ENCODE results near the gene NCAPD3. TPM values are rescaled to one million over a fixed set of nuclear protein-coding genes. Genes with fewer than 3 reads are reported as not detected.

NCAPD3 gene
- total and polyA plus RNA-seq, 2 of the 13 experiments (the other 11 are each of a cell fraction or from before 2014, with no cell fraction given): 20.7 to 25.6 TPM

DNA sequence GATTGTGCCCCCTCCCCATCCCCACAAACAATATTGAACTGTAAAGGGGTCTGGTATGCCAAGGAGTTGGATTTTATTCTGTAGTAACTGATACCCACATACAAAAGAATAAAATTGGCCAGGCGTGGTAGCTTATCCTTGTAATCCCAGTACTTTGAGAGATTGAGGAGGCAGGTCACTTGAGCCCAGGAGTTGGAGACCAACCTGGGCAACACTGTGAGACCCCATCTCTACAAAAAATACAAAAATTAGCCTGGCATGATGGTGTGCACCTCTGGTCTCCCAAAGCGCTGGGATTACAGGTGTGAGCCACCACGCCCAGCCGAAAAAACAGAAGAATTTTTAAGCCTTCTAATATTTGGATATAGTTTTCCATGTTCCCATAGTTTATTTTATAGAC lies 48.2 kb upstream of the NCAPD3 start (continued):
- TF ChIP-seq ZNF619 (CRISPR knock-in tag; IDR thresholded peaks at IDR 0.05) (0 out of 2 replicates have a peak, but pooled peaks have one; percentile 1), ZNF225 (CRISPR knock-in tag; IDR thresholded peaks at IDR 0.05) (no peak), TEAD3 (CRISPR knock-in tag; optimal IDR thresholded peaks at IDR 0.05; ENCODE audit: borderline replicate concordance) (no peak), HNF4G (IDR thresholded peaks at IDR 0.05; ENCODE audit: borderline replicate concordance, low read depth, low read length) (no peak), HNF4G (CRISPR knock-in tag; IDR thresholded peaks at IDR 0.05; ENCODE audit: borderline replicate concordance, low read depth) (no peak), STAT5B (CRISPR knock-in tag; IDR thresholded peaks at IDR 0.05) (no peak), ZNF672 (CRISPR knock-in tag; IDR thresholded peaks at IDR 0.05) (no peak)
- TF ChIP-seq, protein P1, sequence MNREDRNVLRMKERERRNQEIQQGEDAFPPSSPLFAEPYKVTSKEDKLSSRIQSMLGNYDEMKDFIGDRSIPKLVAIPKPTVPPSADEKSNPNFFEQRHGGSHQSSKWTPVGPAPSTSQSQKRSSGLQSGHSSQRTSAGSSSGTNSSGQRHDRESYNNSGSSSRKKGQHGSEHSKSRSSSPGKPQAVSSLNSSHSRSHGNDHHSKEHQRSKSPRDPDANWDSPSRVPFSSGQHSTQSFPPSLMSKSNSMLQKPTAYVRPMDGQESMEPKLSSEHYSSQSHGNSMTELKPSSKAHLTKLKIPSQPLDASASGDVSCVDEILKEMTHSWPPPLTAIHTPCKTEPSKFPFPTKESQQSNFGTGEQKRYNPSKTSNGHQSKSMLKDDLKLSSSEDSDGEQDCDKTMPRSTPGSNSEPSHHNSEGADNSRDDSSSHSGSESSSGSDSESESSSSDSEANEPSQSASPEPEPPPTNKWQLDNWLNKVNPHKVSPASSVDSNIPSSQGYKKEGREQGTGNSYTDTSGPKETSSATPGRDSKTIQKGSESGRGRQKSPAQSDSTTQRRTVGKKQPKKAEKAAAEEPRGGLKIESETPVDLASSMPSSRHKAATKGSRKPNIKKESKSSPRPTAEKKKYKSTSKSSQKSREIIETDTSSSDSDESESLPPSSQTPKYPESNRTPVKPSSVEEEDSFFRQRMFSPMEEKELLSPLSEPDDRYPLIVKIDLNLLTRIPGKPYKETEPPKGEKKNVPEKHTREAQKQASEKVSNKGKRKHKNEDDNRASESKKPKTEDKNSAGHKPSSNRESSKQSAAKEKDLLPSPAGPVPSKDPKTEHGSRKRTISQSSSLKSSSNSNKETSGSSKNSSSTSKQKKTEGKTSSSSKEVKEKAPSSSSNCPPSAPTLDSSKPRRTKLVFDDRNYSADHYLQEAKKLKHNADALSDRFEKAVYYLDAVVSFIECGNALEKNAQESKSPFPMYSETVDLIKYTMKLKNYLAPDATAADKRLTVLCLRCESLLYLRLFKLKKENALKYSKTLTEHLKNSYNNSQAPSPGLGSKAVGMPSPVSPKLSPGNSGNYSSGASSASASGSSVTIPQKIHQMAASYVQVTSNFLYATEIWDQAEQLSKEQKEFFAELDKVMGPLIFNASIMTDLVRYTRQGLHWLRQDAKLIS (CRISPR knock-in tag; IDR thresholded peaks at IDR 0.05): no peak
- TF ChIP-seq, protein P2, sequence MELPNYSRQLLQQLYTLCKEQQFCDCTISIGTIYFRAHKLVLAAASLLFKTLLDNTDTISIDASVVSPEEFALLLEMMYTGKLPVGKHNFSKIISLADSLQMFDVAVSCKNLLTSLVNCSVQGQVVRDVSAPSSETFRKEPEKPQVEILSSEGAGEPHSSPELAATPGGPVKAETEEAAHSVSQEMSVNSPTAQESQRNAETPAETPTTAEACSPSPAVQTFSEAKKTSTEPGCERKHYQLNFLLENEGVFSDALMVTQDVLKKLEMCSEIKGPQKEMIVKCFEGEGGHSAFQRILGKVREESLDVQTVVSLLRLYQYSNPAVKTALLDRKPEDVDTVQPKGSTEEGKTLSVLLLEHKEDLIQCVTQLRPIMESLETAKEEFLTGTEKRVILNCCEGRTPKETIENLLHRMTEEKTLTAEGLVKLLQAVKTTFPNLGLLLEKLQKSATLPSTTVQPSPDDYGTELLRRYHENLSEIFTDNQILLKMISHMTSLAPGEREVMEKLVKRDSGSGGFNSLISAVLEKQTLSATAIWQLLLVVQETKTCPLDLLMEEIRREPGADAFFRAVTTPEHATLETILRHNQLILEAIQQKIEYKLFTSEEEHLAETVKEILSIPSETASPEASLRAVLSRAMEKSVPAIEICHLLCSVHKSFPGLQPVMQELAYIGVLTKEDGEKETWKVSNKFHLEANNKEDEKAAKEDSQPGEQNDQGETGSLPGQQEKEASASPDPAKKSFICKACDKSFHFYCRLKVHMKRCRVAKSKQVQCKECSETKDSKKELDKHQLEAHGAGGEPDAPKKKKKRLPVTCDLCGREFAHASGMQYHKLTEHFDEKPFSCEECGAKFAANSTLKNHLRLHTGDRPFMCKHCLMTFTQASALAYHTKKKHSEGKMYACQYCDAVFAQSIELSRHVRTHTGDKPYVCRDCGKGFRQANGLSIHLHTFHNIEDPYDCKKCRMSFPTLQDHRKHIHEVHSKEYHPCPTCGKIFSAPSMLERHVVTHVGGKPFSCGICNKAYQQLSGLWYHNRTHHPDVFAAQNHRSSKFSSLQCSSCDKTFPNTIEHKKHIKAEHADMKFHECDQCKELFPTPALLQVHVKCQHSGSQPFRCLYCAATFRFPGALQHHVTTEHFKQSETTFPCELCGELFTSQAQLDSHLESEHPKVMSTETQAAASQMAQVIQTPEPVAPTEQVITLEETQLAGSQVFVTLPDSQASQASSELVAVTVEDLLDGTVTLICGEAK (IDR thresholded peaks at IDR 0.05): no peak
- TF ChIP-seq, protein P2 (CRISPR knock-in tag; IDR thresholded peaks at IDR 0.05): peak; percentile 7; the same call in 1 of the 2 replicates
- TF ChIP-seq, protein P3, sequence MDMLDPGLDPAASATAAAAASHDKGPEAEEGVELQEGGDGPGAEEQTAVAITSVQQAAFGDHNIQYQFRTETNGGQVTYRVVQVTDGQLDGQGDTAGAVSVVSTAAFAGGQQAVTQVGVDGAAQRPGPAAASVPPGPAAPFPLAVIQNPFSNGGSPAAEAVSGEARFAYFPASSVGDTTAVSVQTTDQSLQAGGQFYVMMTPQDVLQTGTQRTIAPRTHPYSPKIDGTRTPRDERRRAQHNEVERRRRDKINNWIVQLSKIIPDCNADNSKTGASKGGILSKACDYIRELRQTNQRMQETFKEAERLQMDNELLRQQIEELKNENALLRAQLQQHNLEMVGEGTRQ (IDR thresholded peaks at IDR 0.05; ENCODE audit: low read depth, low read length): no peak
- TF ChIP-seq, protein P3 (CRISPR knock-in tag; IDR thresholded peaks at IDR 0.05; ENCODE audit: borderline replicate concordance): 0 out of 2 replicates have a peak, but pooled peaks have one; percentile 25
- TF ChIP-seq, protein P4, sequence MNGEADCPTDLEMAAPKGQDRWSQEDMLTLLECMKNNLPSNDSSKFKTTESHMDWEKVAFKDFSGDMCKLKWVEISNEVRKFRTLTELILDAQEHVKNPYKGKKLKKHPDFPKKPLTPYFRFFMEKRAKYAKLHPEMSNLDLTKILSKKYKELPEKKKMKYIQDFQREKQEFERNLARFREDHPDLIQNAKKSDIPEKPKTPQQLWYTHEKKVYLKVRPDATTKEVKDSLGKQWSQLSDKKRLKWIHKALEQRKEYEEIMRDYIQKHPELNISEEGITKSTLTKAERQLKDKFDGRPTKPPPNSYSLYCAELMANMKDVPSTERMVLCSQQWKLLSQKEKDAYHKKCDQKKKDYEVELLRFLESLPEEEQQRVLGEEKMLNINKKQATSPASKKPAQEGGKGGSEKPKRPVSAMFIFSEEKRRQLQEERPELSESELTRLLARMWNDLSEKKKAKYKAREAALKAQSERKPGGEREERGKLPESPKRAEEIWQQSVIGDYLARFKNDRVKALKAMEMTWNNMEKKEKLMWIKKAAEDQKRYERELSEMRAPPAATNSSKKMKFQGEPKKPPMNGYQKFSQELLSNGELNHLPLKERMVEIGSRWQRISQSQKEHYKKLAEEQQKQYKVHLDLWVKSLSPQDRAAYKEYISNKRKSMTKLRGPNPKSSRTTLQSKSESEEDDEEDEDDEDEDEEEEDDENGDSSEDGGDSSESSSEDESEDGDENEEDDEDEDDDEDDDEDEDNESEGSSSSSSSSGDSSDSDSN (CRISPR knock-in tag; IDR thresholded peaks at IDR 0.05): 0 out of 2 replicates have a peak, but pooled peaks have one; percentile 0
